Measurements from ENCODE around the gene DHRSX. TPM values are rescaled to one million over a fixed set of nuclear protein-coding genes. Genes with fewer than 3 reads are reported as not detected.

DHRSX gene
- total RNA-seq, 6 donors from 2014 or later = 18.2 to 34.8 (median 21.2) TPM

GRCh38 chrX:2340991-2341390, 159.8 kb downstream of the DHRSX start:
- no peaks in the 10 kb centered on the region for H3K36me3 ChIP-seq
- no peaks in the 10 kb centered on the region for H3K27me3 ChIP-seq
- no peak overlapping the region for H3K4me3 ChIP-seq
- no peaks in the 10 kb centered on the region for H3K4me1 ChIP-seq
- WGBS, 2 donors = 87 to 94% methylated on average over 7 of the region's 7 CpGs
- no peak overlapping the region for H3K27ac ChIP-seq
- DNase-seq = no peak
- H3K9me3 ChIP-seq = no peaks in the 10 kb centered on the region
- no peak for ATAC-seq (ENCODE audit: low FRiP score in 2 of 2)
- TF ChIP-seq EP300 (IDR thresholded peaks at IDR 0.05) = no peak

GRCh38 chrX:2336181-2336580, 164.6 kb downstream of the DHRSX start:
- Histone ChIP-seq H3K4me1 (no peaks in the 10 kb centered on the region), H3K27ac (no peak overlapping the region), H3K27me3 (no peaks in the 10 kb centered on the region), H3K4me3 (no peak overlapping the region), H3K36me3 (no peaks in the 10 kb centered on the region), H3K9me3 (no peaks in the 10 kb centered on the region)
- DNase-seq (no peak), ATAC-seq (ENCODE audit: low FRiP score in 2 of 2) (no peak)
- TF ChIP-seq POLR2AphosphoS5 (IDR thresholded peaks at IDR 0.05) (no peak), POLR2A (IDR thresholded peaks at IDR 0.05) (no peak), EP300 (IDR thresholded peaks at IDR 0.05) (no peak), CTCF (IDR thresholded peaks at IDR 0.05) (no peak)
- 96 to 98% methylated on average over 7 of the region's 7 CpGs for WGBS, 2 donors

- no peak overlapping the region for H3K4me3 ChIP-seq
- H3K27ac ChIP-seq = no peak overlapping the region
- H3K27me3 ChIP-seq = no peaks in the 10 kb centered on the region
- no peaks in the 10 kb centered on the region for H3K9me3 ChIP-seq
- no peak for DNase-seq
- H3K36me3 ChIP-seq = no peaks in the 10 kb centered on the region
- WGBS, 2 donors = 90 to 98% methylated on average over 9 of the region's 9 CpGs
- H3K4me1 ChIP-seq = no peaks in the 10 kb centered on the region
- no peak for ATAC-seq (ENCODE audit: low FRiP score in 2 of 2)
- TF ChIP-seq CTCF (IDR thresholded peaks at IDR 0.05) = no peak
- TF ChIP-seq POLR2A (IDR thresholded peaks at IDR 0.05) = no peak
- TF ChIP-seq POLR2AphosphoS5 (IDR thresholded peaks at IDR 0.05) = no peak
- TF ChIP-seq EP300 (IDR thresholded peaks at IDR 0.05) = no peak
Observed at GRCh38 chrX:2334237-2334636, 166.5 kb downstream of the DHRSX start.

GRCh38 chrX:2332252-2332651, 168.5 kb downstream of the DHRSX start:
- 88 to 94% methylated on average over 4 of the region's 4 CpGs for WGBS, 2 donors
- no peaks in the 10 kb centered on the region for H3K27me3 ChIP-seq
- ATAC-seq (ENCODE audit: low FRiP score in 2 of 2) (no peak), DNase-seq (no peak)
- H3K4me1 ChIP-seq = no peaks in the 10 kb centered on the region
- no peak overlapping the region for H3K27ac ChIP-seq
- no peak overlapping the region for H3K4me3 ChIP-seq
- H3K36me3 ChIP-seq = no peaks in the 10 kb centered on the region
- TF ChIP-seq POLR2A (IDR thresholded peaks at IDR 0.05) (no peak), CTCF (IDR thresholded peaks at IDR 0.05) (no peak), EP300 (IDR thresholded peaks at IDR 0.05) (no peak), POLR2AphosphoS5 (IDR thresholded peaks at IDR 0.05) (no peak)
- no peaks in the 10 kb centered on the region for H3K9me3 ChIP-seq

GRCh38 chrX:2330910-2331309, 169.9 kb downstream of the DHRSX start:
- ATAC-seq (ENCODE audit: low FRiP score in 2 of 2) = no peak
- TF ChIP-seq POLR2A (IDR thresholded peaks at IDR 0.05) (no peak), POLR2AphosphoS5 (IDR thresholded peaks at IDR 0.05) (no peak), EP300 (IDR thresholded peaks at IDR 0.05) (no peak), CTCF (IDR thresholded peaks at IDR 0.05) (no peak)
- no peak for DNase-seq
- H3K36me3 ChIP-seq = no peaks in the 10 kb centered on the region
- H3K4me3 ChIP-seq = no peak overlapping the region
- no peak overlapping the region for H3K27ac ChIP-seq
- WGBS, 2 donors = 94 to 95% methylated on average over 3 of the region's 3 CpGs
- no peaks in the 10 kb centered on the region for H3K4me1 ChIP-seq
- H3K27me3 ChIP-seq = no peaks in the 10 kb centered on the region
- no peaks in the 10 kb centered on the region for H3K9me3 ChIP-seq

Data from upper lobe of left lung (tissue), 6 donors.